Esophagus (tissue), 2 donors: ENCODE measurements around the gene ZIC5. TPM values are rescaled to one million over a fixed set of nuclear protein-coding genes. Genes with fewer than 3 reads are reported as not detected.
A peak's percentile ranks its signal among the peaks of the same experiment; 100 is the strongest.

Experiments
- H3K27ac ChIP-seq, 2 donors: one replicate each; pipeline ENCODE4 v1.5.1; 2013; ENCODE audit warnings: low read depth in 2 of 2, mild to moderate bottlenecking in 2 of 2, inconsistent platforms in 1 of 2, low read length in 1 of 2, moderate library complexity in 1 of 2
- H3K27me3 ChIP-seq, 2 donors: one replicate each; pipeline ENCODE4 v1.6.1; 2013; ENCODE audit warnings: low read length in 2 of 2, control low read depth in 1 of 2, mild to moderate bottlenecking in 1 of 2; ENCODE audit not compliant: insufficient read depth in 2 of 2, control insufficient read depth in 1 of 2
- H3K36me3 ChIP-seq, 2 donors: one replicate each; pipeline ENCODE4 v1.6.1; 2013; ENCODE audit warnings: low read length in 1 of 2; ENCODE audit not compliant: control insufficient read depth in 2 of 2, insufficient read depth in 2 of 2
- H3K4me1 ChIP-seq, 2 donors: one replicate each; pipeline ENCODE4 v1.6.1; 2013; ENCODE audit warnings: low read length in 1 of 2; ENCODE audit not compliant: control insufficient read depth in 2 of 2, insufficient read depth in 2 of 2
- H3K4me3 ChIP-seq, 2 donors: one replicate each; pipeline ENCODE4 v1.5.1; 2013; ENCODE audit warnings: low read length in 2 of 2, mild to moderate bottlenecking in 2 of 2, low read depth in 1 of 2, moderate library complexity in 1 of 2
- H3K9me3 ChIP-seq, 2 donors: one replicate each; pipeline ENCODE4 v1.6.1; 2013; ENCODE audit warnings: mild to moderate bottlenecking in 2 of 2, low read depth in 1 of 2, low read length in 1 of 2, moderate library complexity in 1 of 2; ENCODE audit not compliant: control insufficient read depth in 2 of 2, insufficient read depth in 1 of 2
- WGBS, 2 donors: extraction: QIAGEN DNeasy Blood & Tissue Kit; methylation state at CpG; one replicate each; pipeline ENCODE4 v1.1.7; 2013; 5-methylcytosine and 5-hydroxymethylcytosine counted together
- polyA plus RNA-seq, 2 donors: library from polyadenylated mRNA; stranded (reverse); fragments of 200-250 nt; gene quantifications; one replicate each; pipeline ENCODE4 v1.2.3, GENCODE V29; 2013
- donor health status: healthy with polysubstance abuse.
- donor health status: Bipolar disorder and iron deficiency.

ZIC5 gene
- polyA plus RNA-seq, 2 donors, result not detected

DNA sequence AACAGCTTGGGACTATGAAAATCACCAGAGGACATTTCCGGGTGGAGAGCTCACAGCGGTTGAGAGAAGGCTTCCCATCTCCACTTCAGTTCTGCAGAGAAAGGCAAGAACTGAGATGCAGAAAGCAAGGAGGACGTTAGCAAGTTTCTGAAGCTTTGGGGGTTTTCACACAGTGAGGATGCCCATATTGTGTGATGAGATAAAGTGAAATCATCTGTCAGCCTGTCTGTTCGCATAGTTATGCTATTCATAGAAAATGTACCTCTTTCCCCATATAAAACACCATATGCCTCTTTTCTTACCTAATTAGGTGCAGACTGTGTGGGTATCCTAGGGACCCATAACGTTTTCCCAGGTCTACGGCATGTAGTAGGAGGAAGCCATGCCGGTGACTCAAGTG, 27.5 kb downstream of the ZIC5 start:
- Histone ChIP-seq H3K4me1 (no peaks in the 10 kb centered on the region), H3K27me3 (peaks cover 2 to 3% of the 10 kb centered on the region in 2 donors)
- WGBS, 2 donors, result 76 to 81% methylated on average over 7 of the region's 7 CpGs

DNA sequence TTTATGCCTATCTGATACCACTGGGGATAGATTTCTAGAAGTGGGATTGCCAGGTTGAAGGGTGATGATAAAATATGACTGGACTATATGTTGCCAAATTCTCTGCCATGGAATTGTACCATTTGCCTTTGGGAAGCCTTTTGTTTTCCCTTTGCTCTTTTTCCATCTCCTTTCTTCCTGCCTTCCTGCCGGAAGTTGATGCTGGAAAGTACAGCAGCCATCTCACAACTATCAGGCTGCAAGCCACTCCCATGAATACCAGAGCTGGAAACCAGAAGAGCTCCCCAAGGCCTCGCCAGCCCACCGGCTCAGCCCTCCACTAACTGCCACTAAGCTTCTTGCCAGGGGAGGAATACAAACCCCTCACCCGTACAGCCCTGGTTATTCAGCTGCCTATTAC, 29.7 kb downstream of the ZIC5 start:
- H3K4me3 ChIP-seq, result no peak overlapping the region
- H3K9me3 ChIP-seq, result peaks cover 0 to 2% of the 10 kb centered on the region in 2 donors
- peaks cover 0 to 3% of the 10 kb centered on the region in 2 donors for H3K27me3 ChIP-seq
- no peaks in the 10 kb centered on the region for H3K4me1 ChIP-seq
- WGBS, 2 donors, result 79 to 83% methylated on average over 4 of the region's 4 CpGs
- no peaks in the 10 kb centered on the region for H3K36me3 ChIP-seq
- H3K27ac ChIP-seq, result no peak overlapping the region

More for the DNA sequence above, 27.5 kb downstream of the ZIC5 start:
- H3K9me3 ChIP-seq, result peaks cover 0 to 2% of the 10 kb centered on the region in 2 donors
- no peak overlapping the region for H3K4me3 ChIP-seq
- no peak overlapping the region for H3K27ac ChIP-seq
- no peaks in the 10 kb centered on the region for H3K36me3 ChIP-seq

DNA sequence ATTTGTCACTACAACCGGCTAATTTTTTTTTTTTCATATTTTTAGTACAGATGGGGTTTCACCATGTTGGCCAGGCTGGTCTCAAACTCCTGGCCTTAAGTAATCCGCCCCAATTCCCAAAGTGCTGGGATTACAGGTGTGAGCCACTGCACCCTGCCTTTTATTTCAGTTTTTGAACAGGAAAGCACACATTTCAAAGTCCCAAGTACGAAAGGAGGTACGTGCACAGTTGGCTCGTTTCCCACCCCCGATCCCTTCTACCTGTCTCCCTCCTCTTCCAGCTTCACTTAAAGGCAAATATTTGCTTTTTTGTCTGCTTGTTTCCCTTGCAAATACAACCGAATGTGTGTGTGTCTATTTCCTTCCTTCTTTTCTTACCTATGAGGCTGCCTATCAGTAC, 30.5 kb downstream of the ZIC5 start:
- Histone ChIP-seq H3K4me3 (no peak overlapping the region), H3K4me1 (no peaks in the 10 kb centered on the region), H3K36me3 (no peaks in the 10 kb centered on the region), H3K9me3 (no peaks in the 10 kb centered on the region), H3K27me3 (no peaks in the 10 kb centered on the region), H3K27ac (no peak overlapping the region)
- 50 to 60% methylated on average over 7 of the region's 7 CpGs for WGBS, 2 donors

DNA sequence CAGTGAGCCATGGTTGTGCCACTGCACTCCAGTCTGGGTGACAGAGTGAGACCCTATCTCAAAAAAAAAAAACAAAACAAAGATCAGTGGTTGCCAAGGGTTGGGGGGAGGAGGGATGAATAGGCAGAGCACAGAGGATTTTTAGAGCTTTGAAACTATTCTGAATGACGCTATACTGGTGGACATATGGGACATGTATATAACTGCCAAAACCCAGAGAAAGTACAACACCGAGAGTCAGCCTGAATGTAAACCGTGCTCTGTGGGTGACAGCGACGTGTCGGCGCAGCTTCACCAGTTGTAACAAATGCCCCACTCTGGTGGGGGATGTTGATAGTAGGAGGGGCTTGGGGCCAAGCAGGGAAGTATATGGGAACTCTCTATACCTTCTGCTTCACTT, 32.9 kb downstream of the ZIC5 start:
- H3K4me1 ChIP-seq, result no peaks in the 10 kb centered on the region
- H3K9me3 ChIP-seq, result no peaks in the 10 kb centered on the region
- 57 to 71% methylated on average over 7 of the region's 7 CpGs for WGBS, 2 donors
- H3K36me3 ChIP-seq, result no peaks in the 10 kb centered on the region
- no peaks in the 10 kb centered on the region for H3K27me3 ChIP-seq
- no peak overlapping the region for H3K4me3 ChIP-seq
- H3K27ac ChIP-seq, result no peak overlapping the region

DNA sequence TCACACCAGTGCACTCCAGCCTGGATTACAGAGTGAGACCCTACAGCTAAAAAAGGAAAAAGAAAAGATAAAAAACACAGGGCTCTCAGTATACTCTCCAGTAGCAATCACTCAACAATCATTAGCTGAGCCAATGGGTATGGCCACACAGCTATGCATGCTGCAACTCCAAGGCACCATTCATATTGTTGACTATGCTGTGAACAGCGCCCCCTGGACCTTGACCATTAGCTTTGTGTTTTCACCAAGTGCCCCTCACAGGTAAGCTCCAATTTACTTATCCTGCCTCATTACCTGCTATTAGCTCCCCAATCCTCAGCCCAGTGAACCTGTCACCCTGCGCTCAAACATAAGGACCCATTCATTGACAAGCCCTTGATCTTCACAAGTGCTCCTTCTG, 35.8 kb downstream of the ZIC5 start:
- no peak overlapping the region for H3K4me3 ChIP-seq
- no peaks in the 10 kb centered on the region for H3K9me3 ChIP-seq
- no peak overlapping the region for H3K27ac ChIP-seq
- H3K27me3 ChIP-seq, result no peaks in the 10 kb centered on the region
- no peaks in the 10 kb centered on the region for H3K4me1 ChIP-seq
- no peaks in the 10 kb centered on the region for H3K36me3 ChIP-seq
- WGBS, 2 donors, result 75 to 87% methylated on average over 2 of the region's 2 CpGs

DNA sequence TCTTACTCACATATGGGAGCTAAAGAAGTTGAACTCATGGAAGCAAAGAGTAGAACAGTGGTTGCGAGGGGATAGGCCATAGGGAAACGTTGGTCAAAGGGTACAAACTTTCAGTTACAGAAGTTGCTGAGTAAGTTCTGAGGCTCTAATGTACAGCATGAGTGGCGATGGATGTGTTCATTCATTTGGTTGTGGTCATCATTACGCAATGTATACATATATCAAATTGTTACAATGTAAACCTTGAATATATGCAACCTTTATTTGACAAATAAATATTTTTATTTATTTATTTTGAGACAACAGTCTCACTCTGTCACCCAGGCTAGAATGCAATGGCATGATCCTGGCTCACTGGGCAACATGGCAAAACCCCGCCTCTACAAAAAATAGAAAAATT, 38.7 kb downstream of the ZIC5 start:
- Histone ChIP-seq H3K9me3 (no peaks in the 10 kb centered on the region), H3K4me3 (no peak overlapping the region), H3K4me1 (no peaks in the 10 kb centered on the region), H3K27me3 (no peaks in the 10 kb centered on the region), H3K36me3 (no peaks in the 10 kb centered on the region), H3K27ac (no peak overlapping the region)
- 86 to 88% methylated on average over 5 of the region's 5 CpGs for WGBS, 2 donors

DNA sequence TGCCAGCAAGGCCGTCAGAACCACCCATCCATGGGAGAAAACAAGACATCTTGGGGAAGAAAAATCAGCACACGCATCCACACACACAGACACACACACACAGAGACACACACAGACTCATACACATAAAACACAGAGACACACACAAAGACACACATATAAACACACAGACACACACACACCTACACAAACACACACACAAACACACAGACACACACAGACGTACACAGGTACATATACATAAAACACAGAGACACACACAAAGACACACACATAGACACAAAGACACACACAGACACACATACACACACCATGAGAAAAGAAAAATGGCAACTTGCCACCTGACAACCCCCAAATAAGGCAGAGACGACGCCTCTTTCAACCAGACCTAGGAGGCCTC, 40.6 kb downstream of the ZIC5 start:
- H3K27ac ChIP-seq, result no peak overlapping the region
- no peaks in the 10 kb centered on the region for H3K27me3 ChIP-seq
- H3K9me3 ChIP-seq, result no peaks in the 10 kb centered on the region
- WGBS, 2 donors, result 86 to 94% methylated on average over 5 of the region's 5 CpGs
- no peak overlapping the region for H3K4me3 ChIP-seq
- no peaks in the 10 kb centered on the region for H3K4me1 ChIP-seq
- no peaks in the 10 kb centered on the region for H3K36me3 ChIP-seq

DNA sequence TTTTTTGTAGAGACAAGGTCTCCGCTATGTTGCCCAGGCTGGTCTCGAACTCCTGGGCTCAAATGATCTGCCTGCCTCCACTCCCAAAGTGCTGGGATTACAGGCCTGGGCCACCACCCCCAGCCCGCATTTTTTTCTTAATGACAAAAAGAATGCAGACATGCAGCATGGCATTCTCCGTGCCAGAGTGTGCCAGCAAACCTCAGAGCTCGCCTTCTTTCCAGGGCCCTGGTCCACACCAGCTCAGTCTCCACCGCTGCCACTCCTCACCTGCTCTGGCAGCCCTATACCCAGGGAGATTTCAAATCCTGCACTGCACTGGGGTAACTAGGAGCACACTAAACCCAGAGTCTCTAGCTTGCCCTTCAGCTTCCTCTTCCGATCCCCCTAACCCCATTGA, 41.7 kb downstream of the ZIC5 start:
- H3K4me1 ChIP-seq, result no peaks in the 10 kb centered on the region
- no peaks in the 10 kb centered on the region for H3K36me3 ChIP-seq
- H3K27ac ChIP-seq, result no peak overlapping the region
- H3K9me3 ChIP-seq, result no peaks in the 10 kb centered on the region
- 80 to 82% methylated on average over 7 of the region's 7 CpGs for whole genome bisulfite sequencing, 2 donors
- H3K27me3 ChIP-seq, result no peaks in the 10 kb centered on the region
- H3K4me3 ChIP-seq, result no peak overlapping the region

DNA sequence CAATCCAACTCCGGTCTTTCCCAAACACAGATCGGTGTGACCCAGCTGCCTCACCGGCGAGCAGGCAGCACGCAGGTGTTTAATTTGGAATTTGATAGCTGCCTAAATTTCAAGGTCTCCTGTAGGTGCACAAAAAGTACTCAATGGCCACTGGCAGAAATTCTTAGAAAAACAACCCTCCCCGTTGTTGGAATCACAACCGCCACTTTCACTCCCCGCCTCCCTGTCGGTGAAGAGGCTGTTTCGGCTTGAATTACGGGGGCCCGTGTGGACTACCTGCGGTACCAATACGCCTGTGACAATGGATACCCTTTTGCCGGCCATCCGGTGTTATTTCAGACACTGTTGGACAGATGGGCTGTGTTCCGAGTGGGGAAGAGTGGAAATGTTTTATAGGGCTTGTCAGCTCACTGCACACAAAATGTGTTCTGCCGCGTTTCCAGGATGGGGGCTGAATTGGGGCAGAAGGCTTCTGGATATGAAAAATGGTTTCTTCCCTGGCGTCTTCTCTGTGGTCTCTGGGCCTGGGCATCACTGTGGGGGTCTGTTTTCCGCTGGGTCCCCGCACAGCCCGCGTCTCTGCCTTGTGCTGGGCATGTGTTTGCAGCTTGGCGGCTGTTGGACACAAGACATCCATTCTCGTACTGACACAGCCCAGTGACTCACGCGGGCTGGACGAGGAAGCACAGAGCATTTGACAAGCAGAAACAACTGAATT, 45.4 kb downstream of the ZIC5 start:
- Histone ChIP-seq H3K36me3 (no peaks in the 10 kb centered on the region), H3K27ac (no peak overlapping the region), H3K4me1 (no peaks in the 10 kb centered on the region), H3K9me3 (no peaks in the 10 kb centered on the region), H3K4me3 (peak overlapping the region in 1 of 2 donors; percentile 45), H3K27me3 (no peaks in the 10 kb centered on the region)
- WGBS, 2 donors, result 35 to 45% methylated on average over 29 of the region's 29 CpGs

DNA sequence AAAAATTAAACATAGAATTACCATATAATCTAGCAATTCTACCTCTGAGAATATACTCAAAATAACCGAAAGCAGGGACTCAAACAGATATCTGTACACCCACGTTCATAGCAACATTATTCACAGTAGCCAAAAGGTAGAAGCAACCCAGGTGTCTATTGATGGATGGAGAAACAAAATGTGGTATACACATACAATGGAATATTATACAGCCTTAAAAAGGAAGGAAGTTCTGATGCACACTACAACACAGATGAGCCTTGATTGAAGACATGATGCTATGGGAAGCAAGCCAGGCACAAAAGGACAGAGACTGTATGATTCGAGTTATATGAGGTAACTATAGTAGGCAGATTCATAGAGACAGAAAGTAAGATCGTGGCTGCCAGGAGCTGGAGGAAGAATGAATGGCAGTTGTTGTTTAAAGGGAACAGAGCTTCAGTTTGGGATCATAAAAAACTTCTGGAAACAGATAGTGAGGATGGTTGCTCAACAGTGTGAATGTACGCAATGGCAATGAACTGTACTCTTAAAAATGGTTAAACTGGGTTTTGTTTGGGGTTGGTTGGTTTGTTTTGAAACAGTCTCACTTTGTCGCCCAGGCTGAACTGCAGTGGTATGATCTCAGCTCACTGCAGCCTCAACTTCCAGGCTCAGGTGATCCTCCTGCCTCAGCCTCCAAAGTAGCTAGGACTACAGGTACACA, 47.5 kb downstream of the ZIC5 start:
- H3K27me3 ChIP-seq, result no peaks in the 10 kb centered on the region
- no peak overlapping the region for H3K27ac ChIP-seq
- no peaks in the 10 kb centered on the region for H3K9me3 ChIP-seq
- H3K36me3 ChIP-seq, result no peaks in the 10 kb centered on the region
- no peak overlapping the region for H3K4me3 ChIP-seq
- H3K4me1 ChIP-seq, result no peaks in the 10 kb centered on the region
- 87 to 93% methylated on average over 6 of the region's 6 CpGs for WGBS, 2 donors
